WTC11 (cell line): ENCODE results near the gene SEPTIN1.

Experiments
- FOXJ3 ChIP-seq: sonication (generic); formaldehyde crosslinking; IDR thresholded peaks from 2 replicates; pipeline ENCODE4 v1.9.0; 2021; ENCODE audit warnings: missing genetic modification reagents, mild to moderate bottlenecking, borderline replicate concordance
- TF ChIP-seq, protein P1 (sequence below): fragments of 200-600 bp; IDR thresholded peaks from 2 replicates; pipeline ENCODE4 v1.8.0; 2022; ENCODE audit warnings: antibody characterized with exemption

DNA sequence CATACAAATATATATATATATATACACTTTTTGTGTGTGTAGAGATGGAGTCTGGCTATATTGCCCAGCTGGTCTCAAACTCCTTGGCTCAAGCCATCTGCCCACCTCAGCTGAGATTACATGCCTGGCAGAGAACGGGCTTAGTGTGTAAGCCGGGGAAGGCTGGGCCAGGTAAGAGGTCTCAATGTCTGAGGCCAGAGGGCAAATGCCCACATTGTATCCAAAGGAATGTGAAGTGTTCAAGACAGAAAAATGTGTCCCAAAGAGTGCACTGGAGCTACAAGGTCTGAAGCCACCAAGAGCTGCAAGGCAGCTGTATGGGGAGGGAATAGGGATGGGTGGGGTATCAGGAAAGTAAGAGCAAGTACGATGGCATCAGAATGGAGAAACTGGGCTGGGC is 36.1 kb downstream of the SEPTIN1 start:
- TF ChIP-seq, protein P1, sequence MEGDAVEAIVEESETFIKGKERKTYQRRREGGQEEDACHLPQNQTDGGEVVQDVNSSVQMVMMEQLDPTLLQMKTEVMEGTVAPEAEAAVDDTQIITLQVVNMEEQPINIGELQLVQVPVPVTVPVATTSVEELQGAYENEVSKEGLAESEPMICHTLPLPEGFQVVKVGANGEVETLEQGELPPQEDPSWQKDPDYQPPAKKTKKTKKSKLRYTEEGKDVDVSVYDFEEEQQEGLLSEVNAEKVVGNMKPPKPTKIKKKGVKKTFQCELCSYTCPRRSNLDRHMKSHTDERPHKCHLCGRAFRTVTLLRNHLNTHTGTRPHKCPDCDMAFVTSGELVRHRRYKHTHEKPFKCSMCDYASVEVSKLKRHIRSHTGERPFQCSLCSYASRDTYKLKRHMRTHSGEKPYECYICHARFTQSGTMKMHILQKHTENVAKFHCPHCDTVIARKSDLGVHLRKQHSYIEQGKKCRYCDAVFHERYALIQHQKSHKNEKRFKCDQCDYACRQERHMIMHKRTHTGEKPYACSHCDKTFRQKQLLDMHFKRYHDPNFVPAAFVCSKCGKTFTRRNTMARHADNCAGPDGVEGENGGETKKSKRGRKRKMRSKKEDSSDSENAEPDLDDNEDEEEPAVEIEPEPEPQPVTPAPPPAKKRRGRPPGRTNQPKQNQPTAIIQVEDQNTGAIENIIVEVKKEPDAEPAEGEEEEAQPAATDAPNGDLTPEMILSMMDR = no peak
- TF ChIP-seq FOXJ3 (CRISPR knock-in tag) = no peak
